Cortex of kidney (tissue), 1 donor: ENCODE data around the gene RNU2-63P.
"Not testable (repeated sequence)": the region's sequence is repeated elsewhere in the genome, so short reads cannot be mapped to it uniquely, and the experiment has no call there.

Experiments used
- DNase-seq: peaks from one replicate; lab custom pipeline; 2025; lab: John Stamatoyannopoulos, UW

The RNU2-63P gene

GRCh38 chr2:88028931-88029330 lies 12.6 kb upstream of the RNU2-63P start:
- no peak for DNase-seq

GRCh38 chr2:88027697-88028389 lies 11.5 kb upstream of the RNU2-63P start:
- DNase-seq, result no peak

- no peak for DNase-seq
Observed at GRCh38 chr2:88024509-88024908, 8.2 kb upstream of the RNU2-63P start.

GRCh38 chr2:88022669-88022921 lies 6.2 kb upstream of the RNU2-63P start:
- DNase-seq, result no peak

- DNase-seq, result no peak
Observed at GRCh38 chr2:88019985-88020384, 3.6 kb upstream of the RNU2-63P start.

GRCh38 chr2:88018909-88019308 lies 2.6 kb upstream of the RNU2-63P start:
- no peak for DNase-seq

- not testable (repeated sequence) for DNase-seq
Observed at GRCh38 chr2:88018077-88018805, 1.9 kb upstream of the RNU2-63P start.

- DNase-seq, result not testable (repeated sequence)
Observed at GRCh38 chr2:88017780-88018038, 1.4 kb upstream of the RNU2-63P start.

- no peak for DNase-seq
Observed at GRCh38 chr2:88016960-88017779, 823 bp upstream of the RNU2-63P start.

- DNase-seq, result no peak
Observed at GRCh38 chr2:88011011-88011410, 5.3 kb downstream of the RNU2-63P start.

GRCh38 chr2:88010136-88010535 lies 6.2 kb downstream of the RNU2-63P start:
- DNase-seq, result no peak

GRCh38 chr2:88006912-88007439 lies 9.4 kb downstream of the RNU2-63P start:
- DNase-seq, result no peak

GRCh38 chr2:88005776-88006175 lies 10.6 kb downstream of the RNU2-63P start:
- DNase-seq, result no peak

- no peak for DNase-seq
Observed at GRCh38 chr2:88003074-88003755, 13.1 kb downstream of the RNU2-63P start.

GRCh38 chr2:88002359-88002707 lies 14.0 kb downstream of the RNU2-63P start:
- no peak for DNase-seq

GRCh38 chr2:88000474-88000873 lies 15.9 kb downstream of the RNU2-63P start:
- DNase-seq, result not testable (repeated sequence)

GRCh38 chr2:87996570-87996969 lies 19.8 kb downstream of the RNU2-63P start:
- DNase-seq, result no peak

GRCh38 chr2:87995756-87996155 lies 20.6 kb downstream of the RNU2-63P start:
- no peak for DNase-seq

GRCh38 chr2:87994304-87994850 lies 22.0 kb downstream of the RNU2-63P start:
- DNase-seq, result not testable (repeated sequence)

GRCh38 chr2:87992569-87992968 lies 23.8 kb downstream of the RNU2-63P start:
- not testable (repeated sequence) for DNase-seq

GRCh38 chr2:87987473-87987872 lies 28.9 kb downstream of the RNU2-63P start:
- not testable (repeated sequence) for DNase-seq

- DNase-seq, result not testable (repeated sequence)
Observed at GRCh38 chr2:87985902-87986301, 30.4 kb downstream of the RNU2-63P start.
